GOT3 (cell line): ENCODE measurements around the gene SPSB1.

Experiments
- DNase-seq: peaks from one replicate; lab custom pipeline; 2025; ENCODE audit warnings: mixed read lengths; lab: John Stamatoyannopoulos, UW

Gene SPSB1

GRCh38 chr1:9344426-9345200 is 51.9 kb downstream of the SPSB1 start:
- DNase-seq, result no peak

GRCh38 chr1:9345471-9345870 is 52.8 kb downstream of the SPSB1 start:
- DNase-seq, result no peak

GRCh38 chr1:9345922-9346321 is 53.2 kb downstream of the SPSB1 start:
- DNase-seq, result no peak

- DNase-seq, result no peak
These were observed 53.9 kb downstream of the SPSB1 start for GRCh38 chr1:9346566-9346965.

- no peak for DNase-seq
These were observed 54.6 kb downstream of the SPSB1 start for GRCh38 chr1:9347095-9347850.

- no peak for DNase-seq
These were observed 56.7 kb downstream of the SPSB1 start for GRCh38 chr1:9349331-9349851.

GRCh38 chr1:9350013-9350908 is 57.6 kb downstream of the SPSB1 start:
- no peak for DNase-seq

GRCh38 chr1:9350960-9351359 is 58.3 kb downstream of the SPSB1 start:
- DNase-seq, result no peak

- DNase-seq, result no peak
These were observed 59.1 kb downstream of the SPSB1 start for GRCh38 chr1:9351654-9352271.

GRCh38 chr1:9352377-9353134 is 59.9 kb downstream of the SPSB1 start:
- DNase-seq, result no peak

- no peak for DNase-seq
These were observed 62.8 kb downstream of the SPSB1 start for GRCh38 chr1:9355503-9355902.

- no peak for DNase-seq
These were observed 63.3 kb downstream of the SPSB1 start for GRCh38 chr1:9356021-9356420.

GRCh38 chr1:9356829-9357466 is 64.3 kb downstream of the SPSB1 start:
- no peak for DNase-seq

GRCh38 chr1:9357958-9358357 is 65.3 kb downstream of the SPSB1 start:
- DNase-seq, result no peak

GRCh38 chr1:9360371-9361064 is 67.8 kb downstream of the SPSB1 start:
- no peak for DNase-seq

- no peak for DNase-seq
These were observed 69.1 kb downstream of the SPSB1 start for GRCh38 chr1:9361630-9362260.

GRCh38 chr1:9362488-9362887 is 69.8 kb downstream of the SPSB1 start:
- no peak for DNase-seq

- no peak for DNase-seq
These were observed 70.4 kb downstream of the SPSB1 start for GRCh38 chr1:9363061-9363471.

- no peak for DNase-seq
These were observed 73.6 kb downstream of the SPSB1 start for GRCh38 chr1:9366298-9366697.
